Sigmoid colon (tissue), 7 donors: ENCODE measurements around the gene NBAS. TPM values are rescaled to one million over a fixed set of nuclear protein-coding genes. Genes with fewer than 3 reads are reported as not detected.

Experiments used
- DNase-seq: peaks from one replicate; pipeline ENCODE4 v3.0.0-alpha.2; 2019
- H3K27ac ChIP-seq, 4 donors: fragments of 200-600 bp; sonication (generic); one replicate each; pipeline ENCODE4 v1.5.1; 2016 to 2019; ENCODE audit warnings: mild to moderate bottlenecking in 1 of 4
- H3K27me3 ChIP-seq, 3 donors: fragments of 200-600 bp; sonication (generic); one replicate each; pipeline ENCODE4 v1.5.1; 2019; ENCODE audit warnings: mild to moderate bottlenecking in 1 of 3
- H3K36me3 ChIP-seq, 4 donors: fragments of 200-600 bp; sonication (generic); one replicate each; pipeline ENCODE4 v1.5.1; 2016 to 2019
- H3K4me1 ChIP-seq, 4 donors: fragments of 200-600 bp; sonication (generic); one replicate each; pipeline ENCODE4 v1.5.1; 2017 to 2019
- H3K4me3 ChIP-seq, 4 donors: fragments of 200-600 bp; sonication (generic); one replicate each; pipeline ENCODE4 v1.5.1; 2017 to 2019; ENCODE audit warnings: mild to moderate bottlenecking in 2 of 4, moderate library complexity in 1 of 4
- H3K9me3 ChIP-seq, 4 donors: fragments of 200-600 bp in 3 of 4; sonication (generic) in 3 of 4; one replicate each; pipeline versions ENCODE4 v1.5.1 to v1.6.1; 2013 to 2019
- EP300 ChIP-seq, 4 donors: sonication (generic); formaldehyde crosslinking; IDR thresholded peaks; one replicate each; pipeline ENCODE4 v1.6.1; 2017; ENCODE audit warnings: antibody characterized with exemption in 4 of 4
- POLR2A ChIP-seq, 2 donors: fragments of 450-650 bp; IDR thresholded peaks; one replicate each; pipeline ENCODE4 v1.6.1; 2016; ENCODE audit warnings: antibody characterized with exemption in 2 of 2, mild to moderate bottlenecking in 2 of 2, moderate library complexity in 2 of 2
- POLR2AphosphoS5 ChIP-seq, 4 donors: sonication (generic); formaldehyde crosslinking; IDR thresholded peaks; one replicate each; pipeline ENCODE4 v1.6.1; 2017; ENCODE audit warnings: antibody characterized with exemption in 4 of 4
- WGBS, 2 donors: extraction: QIAGEN DNeasy Blood & Tissue Kit; methylation state at CpG; one replicate each; pipeline ENCODE4 v1.1.7; 2013; 5-methylcytosine and 5-hydroxymethylcytosine counted together
- intact Hi-C: fragments of 100-400 bp; cut with DNase I; formaldehyde crosslinking; loops from one replicate; pipeline ENCODE4 v1.15.1; 2023
- polyA plus RNA-seq, 3 donors: library from polyadenylated mRNA; stranded (reverse); fragments of 200-250 nt; gene quantifications; one replicate each; pipeline ENCODE4 v1.2.3, GENCODE V29; 2013
- total RNA-seq, 4 donors: library from RNA; depleted of rRNA; stranded (reverse); fragments of >200 nt; gene quantifications; one replicate each; pipeline ENCODE4 v1.1.0, GENCODE V29; 2016
- TF ChIP-seq, protein P1 (sequence below), 4 experiments: fragments of 450-650 bp in 3 of 4; fragments of 200-600 bp in 1 of 4; IDR thresholded peaks; one replicate each; pipeline ENCODE4 v1.5.1; 2016 to 2019; ENCODE audit warnings: antibody characterized with exemption in 4 of 4, mild to moderate bottlenecking in 3 of 4, moderate library complexity in 2 of 4
- donor health status: healthy with polysubstance abuse.
- donor health status: Bipolar disorder and iron deficiency.
- donor health status: healthy.

Gene NBAS
- total and polyA plus RNA-seq, 7 donors: 3.9 to 53.2 (median 41.9) TPM

- Histone ChIP-seq H3K4me1 (no peaks in the 10 kb centered on the region), H3K27me3 (no peaks in the 10 kb centered on the region), H3K4me3 (no peak overlapping the region), H3K27ac (no peak overlapping the region), H3K9me3 (no peaks in the 10 kb centered on the region), H3K36me3 (no peaks in the 10 kb centered on the region)
- DNase-seq: no peak
- 87 to 92% methylated on average over 4 of the region's 4 CpGs for WGBS, 2 donors
- intact Hi-C loops: no loop called here
- TF ChIP-seq POLR2AphosphoS5 (IDR thresholded peaks at IDR 0.05): no peak
- TF ChIP-seq POLR2A (IDR thresholded peaks at IDR 0.05): no peak
- TF ChIP-seq, protein P1, sequence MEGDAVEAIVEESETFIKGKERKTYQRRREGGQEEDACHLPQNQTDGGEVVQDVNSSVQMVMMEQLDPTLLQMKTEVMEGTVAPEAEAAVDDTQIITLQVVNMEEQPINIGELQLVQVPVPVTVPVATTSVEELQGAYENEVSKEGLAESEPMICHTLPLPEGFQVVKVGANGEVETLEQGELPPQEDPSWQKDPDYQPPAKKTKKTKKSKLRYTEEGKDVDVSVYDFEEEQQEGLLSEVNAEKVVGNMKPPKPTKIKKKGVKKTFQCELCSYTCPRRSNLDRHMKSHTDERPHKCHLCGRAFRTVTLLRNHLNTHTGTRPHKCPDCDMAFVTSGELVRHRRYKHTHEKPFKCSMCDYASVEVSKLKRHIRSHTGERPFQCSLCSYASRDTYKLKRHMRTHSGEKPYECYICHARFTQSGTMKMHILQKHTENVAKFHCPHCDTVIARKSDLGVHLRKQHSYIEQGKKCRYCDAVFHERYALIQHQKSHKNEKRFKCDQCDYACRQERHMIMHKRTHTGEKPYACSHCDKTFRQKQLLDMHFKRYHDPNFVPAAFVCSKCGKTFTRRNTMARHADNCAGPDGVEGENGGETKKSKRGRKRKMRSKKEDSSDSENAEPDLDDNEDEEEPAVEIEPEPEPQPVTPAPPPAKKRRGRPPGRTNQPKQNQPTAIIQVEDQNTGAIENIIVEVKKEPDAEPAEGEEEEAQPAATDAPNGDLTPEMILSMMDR (IDR thresholded peaks at IDR 0.05): no peak
- TF ChIP-seq EP300 (IDR thresholded peaks at IDR 0.05): no peak
These were observed 365.3 kb downstream of the NBAS start for GRCh38 chr2:15195813-15196212.

- no peaks in the 10 kb centered on the region for H3K27me3 ChIP-seq
- WGBS, 2 donors: 96 to 100% methylated on average over 4 of the region's 4 CpGs
- H3K27ac ChIP-seq: no peak overlapping the region
- intact Hi-C loops: no loop called here
- no peaks in the 10 kb centered on the region for H3K9me3 ChIP-seq
- H3K4me1 ChIP-seq: no peaks in the 10 kb centered on the region
- no peak overlapping the region for H3K4me3 ChIP-seq
- TF ChIP-seq EP300 (IDR thresholded peaks at IDR 0.05): no peak
- TF ChIP-seq, protein P1 (IDR thresholded peaks at IDR 0.05): no peak
- H3K36me3 ChIP-seq: peaks cover 0 to 15% (median 0%) of the 10 kb centered on the region in 4 donors
- no peak for DNase-seq
These were observed 369.3 kb downstream of the NBAS start for GRCh38 chr2:15191789-15192188.

- 81 to 90% methylated on average over 2 of the region's 2 CpGs for WGBS, 2 donors
- no peak overlapping the region for H3K27ac ChIP-seq
- H3K36me3 ChIP-seq: peaks cover 0 to 28% (median 0%) of the 10 kb centered on the region in 4 donors
- no peak overlapping the region for H3K4me3 ChIP-seq
- no peak for TF ChIP-seq POLR2A (IDR thresholded peaks at IDR 0.05)
- TF ChIP-seq POLR2AphosphoS5 (IDR thresholded peaks at IDR 0.05): no peak
- no peak for TF ChIP-seq EP300 (IDR thresholded peaks at IDR 0.05)
- TF ChIP-seq, protein P1 (IDR thresholded peaks at IDR 0.05): no peak
- no peak for DNase-seq
- H3K9me3 ChIP-seq: no peaks in the 10 kb centered on the region
- H3K27me3 ChIP-seq: no peaks in the 10 kb centered on the region
- intact Hi-C loops: no loop called here
- no peaks in the 10 kb centered on the region for H3K4me1 ChIP-seq
These were observed 371.9 kb downstream of the NBAS start for GRCh38 chr2:15189216-15189615.

- H3K36me3 ChIP-seq: peaks cover 0 to 28% (median 0%) of the 10 kb centered on the region in 4 donors
- WGBS, 2 donors: 92% methylated on average over 2 of the region's 2 CpGs
These were observed 373.4 kb downstream of the NBAS start for GRCh38 chr2:15187702-15188101.

More at GRCh38 chr2:15187702-15188101, 373.4 kb downstream of the NBAS start:
- Histone ChIP-seq H3K27ac (no peak overlapping the region), H3K9me3 (no peaks in the 10 kb centered on the region), H3K4me1 (no peaks in the 10 kb centered on the region), H3K4me3 (no peak overlapping the region), H3K27me3 (no peaks in the 10 kb centered on the region)
- intact Hi-C loops: no loop called here
- no peak for DNase-seq
- TF ChIP-seq POLR2AphosphoS5 (IDR thresholded peaks at IDR 0.05): no peak
- TF ChIP-seq, protein P1 (IDR thresholded peaks at IDR 0.05): no peak
- no peak for TF ChIP-seq EP300 (IDR thresholded peaks at IDR 0.05)
- no peak for TF ChIP-seq POLR2A (IDR thresholded peaks at IDR 0.05)
